B cell (primary cell): ENCODE data around the gene CCDC112. TPM values are rescaled to one million over a fixed set of nuclear protein-coding genes. Genes with fewer than 3 reads are reported as not detected.

Source experiments
- ATAC-seq: fragments of 200-7000 bp; cut with Tn5 transposase; one replicate; pipeline ENCODE4 v1.10.0; 2021; ENCODE audit warnings: low read depth, mild to moderate bottlenecking, moderate number of reproducible peaks, moderate library complexity
- CTCF ChIA-PET: fragments of 350-600 bp; sonication (Branson Sonifier 250); formaldehyde crosslinking; loops from one replicate; lab custom pipeline; 2021; ENCODE audit warnings: antibody characterized with exemption, inconsistent platforms; lab: Charles Lee
- POLR2A ChIA-PET: fragments of 350-600 bp; sonication (Branson Sonifier 250); formaldehyde crosslinking; loops from one replicate; lab custom pipeline; 2021; ENCODE audit warnings: antibody characterized with exemption; lab: Charles Lee
- DNase-seq: peaks from one replicate; pipeline ENCODE4 v3.0.0; 2013
- H2AFZ ChIP-seq: 2 replicates; pipeline ENCODE4 v1.6.1; 2012; ENCODE audit warnings: mild to moderate bottlenecking, low read depth, low read length; ENCODE audit not compliant: insufficient read depth, poor library complexity, severe bottlenecking
- H3K27ac ChIP-seq, 2 donors: 1 replicate in 1 of 2; 2 replicates in 1 of 2; pipeline ENCODE4 v1.5.1; 2012 to 2013; ENCODE audit warnings: low read length in 2 of 2, mild to moderate bottlenecking in 2 of 2, moderate library complexity in 1 of 2
- H3K27me3 ChIP-seq, 4 experiments: fragments of 200-600 bp in 1 of 4; sonication (generic) in 1 of 4; replicated peaks in 1 of 4; 1 replicate in 2 of 4; 2 replicates in 2 of 4; pipeline versions ENCODE4 v1.6.1 to v1.7.0; 2013 to 2016; ENCODE audit warnings: low read length in 3 of 4, mild to moderate bottlenecking in 2 of 4, mixed read lengths in 1 of 4, moderate library complexity in 1 of 4; ENCODE audit not compliant: insufficient read depth in 4 of 4, control insufficient read depth in 3 of 4; ENCODE audit errors: control extremely low read depth in 1 of 4
- H3K36me3 ChIP-seq, 2 experiments: replicated peaks in 1 of 2; 1 replicate in 1 of 2; 2 replicates in 1 of 2; pipeline versions ENCODE4 v1.6.1 to v1.7.1; 2013; ENCODE audit warnings: low read length in 1 of 2; ENCODE audit not compliant: insufficient read depth in 2 of 2, control insufficient read depth in 1 of 2; ENCODE audit errors: control extremely low read depth in 1 of 2, extremely low read depth in 1 of 2
- H3K4me1 ChIP-seq, 2 donors: fragments of 200-600 bp in 1 of 2; sonication (generic) in 1 of 2; 1 replicate in 1 of 2; 2 replicates in 1 of 2; pipeline versions ENCODE4 v1.5.1 to v1.6.1; 2013 to 2017; ENCODE audit warnings: low read length in 2 of 2; ENCODE audit not compliant: control insufficient read depth in 2 of 2, insufficient read depth in 2 of 2
- H3K4me2 ChIP-seq: replicated peaks from 2 replicates; pipeline ENCODE3; 2012; ENCODE audit warnings: mild to moderate bottlenecking, low read depth, low read length; ENCODE audit not compliant: poor library complexity, severe bottlenecking
- H3K4me3 ChIP-seq, 5 experiments: fragments of 200-600 bp in 1 of 5; sonication (generic) in 1 of 5; 1 replicate in 3 of 5; 2 replicates in 2 of 5; pipeline versions ENCODE4 v1.5.1 to v1.7.0; 2011 to 2016; ENCODE audit warnings: low read length in 4 of 5, mild to moderate bottlenecking in 4 of 5, low read depth in 2 of 5, control low read depth in 1 of 5, moderate library complexity in 1 of 5; ENCODE audit not compliant: insufficient read depth in 1 of 5; ENCODE audit errors: control extremely low read depth in 1 of 5, extremely low read depth in 1 of 5
- H3K79me2 ChIP-seq: fragments of 200-600 bp; sonication (generic); one replicate; pipeline ENCODE4 v1.6.0; 2016; ENCODE audit warnings: low read length; ENCODE audit not compliant: control insufficient read depth, insufficient read depth
- H3K9ac ChIP-seq: fragments of 200-600 bp; sonication (generic); 2 replicates; pipeline ENCODE4 v1.6.1; 2017; ENCODE audit warnings: mild to moderate bottlenecking, low read length, moderate library complexity
- H3K9me3 ChIP-seq, 3 donors: one replicate each; pipeline versions ENCODE4 v1.6.1 to v1.7.1; 2013; ENCODE audit warnings: low read length in 2 of 3; ENCODE audit not compliant: control insufficient read depth in 2 of 3, insufficient read depth in 1 of 3; ENCODE audit errors: control extremely low read depth in 1 of 3
- H4K20me1 ChIP-seq: 2 replicates; pipeline ENCODE4 v1.6.0; 2012; ENCODE audit warnings: mild to moderate bottlenecking, low read length; ENCODE audit not compliant: insufficient read depth, control insufficient read depth, poor library complexity, severe bottlenecking
- H3K27ac Mint-ChIP-seq: one replicate; pipeline ENCODE4 v1.8.0; 2021; ENCODE audit warnings: mixed read lengths
- H3K27me3 Mint-ChIP-seq: one replicate; pipeline ENCODE4 v1.8.0; 2021; ENCODE audit warnings: mixed read lengths
- H3K4me1 Mint-ChIP-seq: one replicate; pipeline ENCODE4 v1.8.0; 2021; ENCODE audit warnings: mixed read lengths
- H3K4me3 Mint-ChIP-seq: one replicate; pipeline ENCODE4 v1.8.0; 2021; ENCODE audit warnings: mixed read lengths
- H3K9me3 Mint-ChIP-seq: one replicate; pipeline ENCODE4 v1.8.0; 2022; ENCODE audit warnings: mixed read lengths; ENCODE audit not compliant: insufficient read depth
- EZH2 ChIP-seq: IDR thresholded peaks from 2 replicates; pipeline ENCODE4 v1.6.1; 2012; ENCODE audit warnings: borderline replicate concordance, low read depth, mild to moderate bottlenecking, moderate library complexity, low read length; ENCODE audit not compliant: insufficient read depth, poor library complexity, severe bottlenecking
- WGBS: methylation state at CpG from one replicate; pipeline ENCODE4 v1.1.5; 2013; ENCODE audit warnings: missing lambda C conversion rate; ENCODE audit not compliant: insufficient coverage; 5-methylcytosine and 5-hydroxymethylcytosine counted together
- intact Hi-C: fragments of 100-400 bp; cut with micrococcal nuclease; formaldehyde crosslinking; loops from one replicate; pipeline ENCODE4 v1.10.0; 2022
- polyA plus RNA-seq: library from polyadenylated mRNA; depleted of rRNA; stranded (reverse); fragments of >200 nt; gene quantifications from 2 replicates; pipeline ENCODE4 v1.2.3, GENCODE V29; 2012
- total RNA-seq, 2 donors: library from RNA; stranded (reverse); fragments of 120-200 nt in 1 of 2; gene quantifications; 1 replicate in 1 of 2; 2 replicates in 1 of 2; pipeline versions ENCODE4 v1.2.3 to v1.2.4, GENCODE V29; 2013 to 2022
- TF ChIP-seq, protein P1 (sequence below): fragments of 200-600 bp; IDR thresholded peaks from one replicate; pipeline ENCODE4 v1.8.0; 2022; ENCODE audit warnings: antibody characterized with exemption, mild to moderate bottlenecking

Gene CCDC112
- total and polyA plus RNA-seq, 2 donors (not counting 1 experiment from before 2014, with no cell fraction given): 3.7 to 9.6 TPM

DNA sequence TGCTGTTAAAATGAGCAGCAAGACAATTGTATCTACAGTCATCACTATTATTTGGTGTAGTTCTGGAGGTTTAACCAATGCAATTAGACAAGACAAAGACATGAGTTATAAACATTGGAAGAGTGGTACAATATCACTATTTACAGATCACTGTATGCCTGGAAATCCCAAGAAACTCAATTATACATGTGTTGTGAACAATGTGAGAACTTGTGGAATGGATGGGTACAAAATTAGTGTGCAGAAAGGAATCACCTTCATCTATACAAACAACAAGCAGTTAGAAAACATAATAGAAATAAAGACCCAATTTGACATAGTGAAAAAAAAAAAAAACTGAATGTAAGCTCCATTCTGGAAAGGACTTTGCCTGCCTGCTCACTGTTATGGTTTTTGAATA, 12.4 kb upstream of the CCDC112 start:
- no peak overlapping the region for H2AFZ ChIP-seq
- no peaks in the 10 kb centered on the region for H3K4me1 ChIP-seq
- H3K9me3 Mint-ChIP-seq: no peaks in the 10 kb centered on the region
- TF ChIP-seq EZH2: no peak
- TF ChIP-seq, protein P1, sequence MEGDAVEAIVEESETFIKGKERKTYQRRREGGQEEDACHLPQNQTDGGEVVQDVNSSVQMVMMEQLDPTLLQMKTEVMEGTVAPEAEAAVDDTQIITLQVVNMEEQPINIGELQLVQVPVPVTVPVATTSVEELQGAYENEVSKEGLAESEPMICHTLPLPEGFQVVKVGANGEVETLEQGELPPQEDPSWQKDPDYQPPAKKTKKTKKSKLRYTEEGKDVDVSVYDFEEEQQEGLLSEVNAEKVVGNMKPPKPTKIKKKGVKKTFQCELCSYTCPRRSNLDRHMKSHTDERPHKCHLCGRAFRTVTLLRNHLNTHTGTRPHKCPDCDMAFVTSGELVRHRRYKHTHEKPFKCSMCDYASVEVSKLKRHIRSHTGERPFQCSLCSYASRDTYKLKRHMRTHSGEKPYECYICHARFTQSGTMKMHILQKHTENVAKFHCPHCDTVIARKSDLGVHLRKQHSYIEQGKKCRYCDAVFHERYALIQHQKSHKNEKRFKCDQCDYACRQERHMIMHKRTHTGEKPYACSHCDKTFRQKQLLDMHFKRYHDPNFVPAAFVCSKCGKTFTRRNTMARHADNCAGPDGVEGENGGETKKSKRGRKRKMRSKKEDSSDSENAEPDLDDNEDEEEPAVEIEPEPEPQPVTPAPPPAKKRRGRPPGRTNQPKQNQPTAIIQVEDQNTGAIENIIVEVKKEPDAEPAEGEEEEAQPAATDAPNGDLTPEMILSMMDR: no peak
- H3K27ac Mint-ChIP-seq: no peak overlapping the region
- ChIA-PET POLR2A (interaction anchor here (1.1 kb wide), 1 partner anchor 273 kb away, joined by 3 read pairs; no protein-coding TSS in a partner anchor), CTCF (interaction anchor here (0.7 to 12.6 kb wide), 37 partner anchors 9 to 768 kb away, joined by 3 to 327 read pairs (median 4); partner anchors contain the start of genes AP3S1, ATG12, CCDC112 and FEM1C)
- intact Hi-C loops: loop anchor here (1.0 to 5.0 kb wide), 4 partner anchors 212 to 759 kb away; no protein-coding TSS in a partner anchor
- H3K4me3 ChIP-seq: no peak overlapping the region
- H3K4me3 Mint-ChIP-seq: no peak overlapping the region
- H3K27me3 ChIP-seq: peaks cover 0 to 5% (median 3%) of the 10 kb centered on the region in 4 experiments
- H3K27ac ChIP-seq: no peak overlapping the region
- H3K36me3 ChIP-seq: no peaks in the 10 kb centered on the region
- no peaks in the 10 kb centered on the region for H3K79me2 ChIP-seq
- H3K27me3 Mint-ChIP-seq: peaks cover 3% of the 10 kb centered on the region
- no peak overlapping the region for H3K9ac ChIP-seq
- H3K4me2 ChIP-seq: no peak overlapping the region
- no peaks in the 10 kb centered on the region for H3K4me1 Mint-ChIP-seq
- H3K9me3 ChIP-seq: no peaks in the 10 kb centered on the region
- no peaks in the 10 kb centered on the region for H4K20me1 ChIP-seq
- ATAC-seq (no peak), DNase-seq (no peak)

DNA sequence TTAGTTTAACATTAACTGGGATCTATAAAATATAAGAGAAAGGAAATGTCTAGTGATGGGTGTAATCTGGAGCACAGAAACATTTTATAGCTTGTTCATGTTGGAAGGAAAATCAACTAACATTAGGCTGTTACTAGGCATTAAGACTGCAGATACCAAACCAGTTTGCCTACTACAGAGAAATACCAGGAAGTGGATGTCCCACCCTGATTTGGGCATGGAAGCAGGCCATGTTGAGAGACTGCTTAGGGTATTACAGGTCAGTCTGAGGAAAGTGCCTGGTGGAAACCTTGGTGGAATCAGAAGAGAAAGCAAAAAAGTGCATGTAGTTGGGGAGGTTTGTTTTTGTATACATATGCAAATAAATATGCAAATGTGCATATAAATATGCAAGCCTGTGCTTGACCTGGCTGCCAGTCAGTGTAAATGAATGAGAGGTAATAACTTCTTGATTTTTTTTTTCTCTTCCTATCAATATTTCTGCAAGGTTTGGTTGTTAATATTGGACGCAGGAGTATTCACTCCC, 9.6 kb upstream of the CCDC112 start:
- 100% methylated on average over 1 of the region's 1 CpG for WGBS
- Histone ChIP-seq H3K27ac (no peak overlapping the region), H3K9me3 (no peaks in the 10 kb centered on the region), H3K4me1 (no peaks in the 10 kb centered on the region), H2AFZ (no peak overlapping the region), H3K36me3 (no peaks in the 10 kb centered on the region), H4K20me1 (no peaks in the 10 kb centered on the region), H3K27me3 (peaks cover 0 to 5% (median 1%) of the 10 kb centered on the region in 4 experiments), H3K9ac (no peak overlapping the region), H3K4me2 (no peak overlapping the region), H3K79me2 (no peaks in the 10 kb centered on the region), H3K4me3 (no peak overlapping the region)
- no peaks in the 10 kb centered on the region for H3K9me3 Mint-ChIP-seq
- DNase-seq (no peak), ATAC-seq (no peak)
- no peak overlapping the region for H3K4me3 Mint-ChIP-seq
- H3K27me3 Mint-ChIP-seq: peaks cover 7% of the 10 kb centered on the region
- ChIA-PET POLR2A (no interaction called here), CTCF (interaction anchor here (1.6 to 12.6 kb wide), 2 partner anchors 267 to 278 kb away, joined by 4 to 327 read pairs; no protein-coding TSS in a partner anchor)
- intact Hi-C loops: loop anchor here (5.0 kb wide), 1 partner anchor 209 kb away; no protein-coding TSS in a partner anchor
- TF ChIP-seq, protein P1: no peak
- TF ChIP-seq EZH2: no peak
- no peaks in the 10 kb centered on the region for H3K4me1 Mint-ChIP-seq
- no peak overlapping the region for H3K27ac Mint-ChIP-seq
